Suprapubic skin (tissue), 4 donors: ENCODE results near the gene NUFIP1.

Experiments used
- EP300 ChIP-seq: sonication (generic); formaldehyde crosslinking; IDR thresholded peaks from one replicate; pipeline ENCODE4 v1.6.1; 2017; ENCODE audit warnings: antibody characterized with exemption
- POLR2A ChIP-seq, 2 donors: fragments of 450-650 bp; IDR thresholded peaks; one replicate each; pipeline ENCODE4 v1.6.1; 2017; ENCODE audit warnings: antibody characterized with exemption in 2 of 2, mild to moderate bottlenecking in 2 of 2, moderate library complexity in 2 of 2
- POLR2AphosphoS5 ChIP-seq, 3 donors: sonication (generic); formaldehyde crosslinking; IDR thresholded peaks; one replicate each; pipeline ENCODE4 v1.6.1; 2017; ENCODE audit warnings: antibody characterized with exemption in 3 of 3
- TF ChIP-seq, protein P1 (sequence below), 2 donors: fragments of 200-600 bp in 1 of 2; fragments of 450-650 bp in 1 of 2; sonication (generic) in 1 of 2; IDR thresholded peaks; one replicate each; pipeline ENCODE4 v1.5.1; 2016 to 2019; ENCODE audit warnings: antibody characterized with exemption in 2 of 2, mild to moderate bottlenecking in 1 of 2, moderate library complexity in 1 of 2

GRCh38 chr13:44955406-44955805, 33.9 kb downstream of the NUFIP1 start:
- no peak for TF ChIP-seq POLR2A (IDR thresholded peaks at IDR 0.05)
- TF ChIP-seq, protein P1, sequence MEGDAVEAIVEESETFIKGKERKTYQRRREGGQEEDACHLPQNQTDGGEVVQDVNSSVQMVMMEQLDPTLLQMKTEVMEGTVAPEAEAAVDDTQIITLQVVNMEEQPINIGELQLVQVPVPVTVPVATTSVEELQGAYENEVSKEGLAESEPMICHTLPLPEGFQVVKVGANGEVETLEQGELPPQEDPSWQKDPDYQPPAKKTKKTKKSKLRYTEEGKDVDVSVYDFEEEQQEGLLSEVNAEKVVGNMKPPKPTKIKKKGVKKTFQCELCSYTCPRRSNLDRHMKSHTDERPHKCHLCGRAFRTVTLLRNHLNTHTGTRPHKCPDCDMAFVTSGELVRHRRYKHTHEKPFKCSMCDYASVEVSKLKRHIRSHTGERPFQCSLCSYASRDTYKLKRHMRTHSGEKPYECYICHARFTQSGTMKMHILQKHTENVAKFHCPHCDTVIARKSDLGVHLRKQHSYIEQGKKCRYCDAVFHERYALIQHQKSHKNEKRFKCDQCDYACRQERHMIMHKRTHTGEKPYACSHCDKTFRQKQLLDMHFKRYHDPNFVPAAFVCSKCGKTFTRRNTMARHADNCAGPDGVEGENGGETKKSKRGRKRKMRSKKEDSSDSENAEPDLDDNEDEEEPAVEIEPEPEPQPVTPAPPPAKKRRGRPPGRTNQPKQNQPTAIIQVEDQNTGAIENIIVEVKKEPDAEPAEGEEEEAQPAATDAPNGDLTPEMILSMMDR (IDR thresholded peaks at IDR 0.05), result no peak
- no peak for TF ChIP-seq POLR2AphosphoS5 (IDR thresholded peaks at IDR 0.05)
- no peak for TF ChIP-seq EP300
